GM18873 (cell line): ENCODE results near the gene SSB.
"Not testable (repeated sequence)": the region's sequence is repeated elsewhere in the genome, so short reads cannot be mapped to it uniquely, and the experiment has no call there.

Experiments used
- ATAC-seq: cut with Tn5 transposase; IDR thresholded peaks from one replicate; pipeline ENCODE4 v1.9.1; 2021; ENCODE audit warnings: mild to moderate bottlenecking, moderate library complexity, moderate number of reproducible peaks; ENCODE audit not compliant: unreplicated experiment, low FRiP score

The SSB gene

GRCh38 chr2:169827272-169828140, 28.8 kb downstream of the SSB start, which contains the start of gene UBR3:
Gene UBR3 (plus strand): TSS chr2:169827454. CDS start chr2:169827508, 54 bp downstream.
- ATAC-seq, result peak; percentile 84

GRCh38 chr2:169828141-169828811, 29.6 kb downstream of the SSB start:
- no peak for ATAC-seq

GRCh38 chr2:169834401-169834800, 35.7 kb downstream of the SSB start:
- no peak for ATAC-seq

- no peak for ATAC-seq
Observed at GRCh38 chr2:169838743-169839489, 40.2 kb downstream of the SSB start.

- no peak for ATAC-seq
Observed at GRCh38 chr2:169839954-169840746, 41.5 kb downstream of the SSB start.

GRCh38 chr2:169840747-169841142, 42.1 kb downstream of the SSB start:
- ATAC-seq, result no peak

- ATAC-seq, result not testable (repeated sequence)
Observed at GRCh38 chr2:169841625-169842024, 43.0 kb downstream of the SSB start.

- no peak for ATAC-seq
Observed at GRCh38 chr2:169845016-169845415, 46.3 kb downstream of the SSB start.

GRCh38 chr2:169848959-169849693, 50.5 kb downstream of the SSB start:
- ATAC-seq, result not testable (repeated sequence)

- no peak for ATAC-seq
Observed at GRCh38 chr2:169849710-169850109, 51.0 kb downstream of the SSB start.

GRCh38 chr2:169853041-169853668, 54.5 kb downstream of the SSB start:
- ATAC-seq, result no peak

- not testable (repeated sequence) for ATAC-seq
Observed at GRCh38 chr2:169855281-169856258, 56.9 kb downstream of the SSB start.

- no peak for ATAC-seq
Observed at GRCh38 chr2:169859423-169859822, 60.8 kb downstream of the SSB start.

GRCh38 chr2:169860149-169860548, 61.5 kb downstream of the SSB start:
- ATAC-seq, result no peak
